Esophagus squamous epithelium (tissue), 4 donors: ENCODE data around the gene DNAJC30.

Source experiments
- CTCF ChIP-seq, 6 experiments: fragments of 450-650 bp in 4 of 6; fragments of 200-600 bp in 2 of 6; sonication (generic) in 2 of 6; IDR thresholded peaks; one replicate each; pipeline ENCODE4 v1.5.1; 2016 to 2019; ENCODE audit warnings: antibody characterized with exemption in 6 of 6, mild to moderate bottlenecking in 4 of 6, moderate library complexity in 4 of 6
- POLR2A ChIP-seq, 4 donors: fragments of 450-650 bp; IDR thresholded peaks; one replicate each; pipeline ENCODE4 v1.6.1; 2017; ENCODE audit warnings: antibody characterized with exemption in 4 of 4, mild to moderate bottlenecking in 4 of 4, moderate library complexity in 3 of 4

- TF ChIP-seq CTCF (IDR thresholded peaks at IDR 0.05) (no peak), POLR2A (IDR thresholded peaks at IDR 0.05) (no peak)
Observed at GRCh38 chr7:73690646-73691045, 7.4 kb upstream of the DNAJC30 start.
